ENCODE results near the gene SERPINE3.

Gene SERPINE3

DNA sequence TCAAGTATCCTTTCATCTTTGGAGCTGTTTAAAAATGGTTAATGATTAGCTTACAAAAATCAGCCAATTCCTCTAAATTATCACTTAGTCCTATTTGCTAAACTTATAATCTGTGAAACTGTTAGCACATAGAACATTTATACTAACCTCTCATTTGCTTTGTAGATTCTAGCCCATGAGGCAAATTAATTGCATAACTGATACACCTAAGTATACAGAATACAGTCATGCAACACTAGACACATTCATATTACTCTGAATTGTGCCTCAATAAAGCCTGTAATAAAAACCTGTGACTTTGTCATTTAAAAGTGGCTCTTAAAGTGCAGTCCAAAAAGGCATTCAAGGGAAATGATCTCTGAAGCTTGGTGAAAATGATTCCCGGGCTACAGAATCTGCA lies 21.0 kb downstream of the SERPINE3 start:
- Histone ChIP-seq H3K27me3 (no peaks in the 10 kb centered on the region), H3K4me1 (ENCODE audit: control insufficient read depth in 1 of 2, insufficient read depth in 1 of 2, low read depth in 1 of 2, low read length in 1 of 2) (no peaks in the 10 kb centered on the region), H3K27ac (no peak overlapping the region), H3K36me3 (peaks cover 45% of the 10 kb centered on the region), H3K9me3 (no peaks in the 10 kb centered on the region), H3K4me3 (ENCODE audit: low read depth in 1 of 2, low read length in 1 of 2) (no peak overlapping the region)
- TF ChIP-seq, protein P1, sequence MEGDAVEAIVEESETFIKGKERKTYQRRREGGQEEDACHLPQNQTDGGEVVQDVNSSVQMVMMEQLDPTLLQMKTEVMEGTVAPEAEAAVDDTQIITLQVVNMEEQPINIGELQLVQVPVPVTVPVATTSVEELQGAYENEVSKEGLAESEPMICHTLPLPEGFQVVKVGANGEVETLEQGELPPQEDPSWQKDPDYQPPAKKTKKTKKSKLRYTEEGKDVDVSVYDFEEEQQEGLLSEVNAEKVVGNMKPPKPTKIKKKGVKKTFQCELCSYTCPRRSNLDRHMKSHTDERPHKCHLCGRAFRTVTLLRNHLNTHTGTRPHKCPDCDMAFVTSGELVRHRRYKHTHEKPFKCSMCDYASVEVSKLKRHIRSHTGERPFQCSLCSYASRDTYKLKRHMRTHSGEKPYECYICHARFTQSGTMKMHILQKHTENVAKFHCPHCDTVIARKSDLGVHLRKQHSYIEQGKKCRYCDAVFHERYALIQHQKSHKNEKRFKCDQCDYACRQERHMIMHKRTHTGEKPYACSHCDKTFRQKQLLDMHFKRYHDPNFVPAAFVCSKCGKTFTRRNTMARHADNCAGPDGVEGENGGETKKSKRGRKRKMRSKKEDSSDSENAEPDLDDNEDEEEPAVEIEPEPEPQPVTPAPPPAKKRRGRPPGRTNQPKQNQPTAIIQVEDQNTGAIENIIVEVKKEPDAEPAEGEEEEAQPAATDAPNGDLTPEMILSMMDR (IDR thresholded peaks at IDR 0.05) = no peak

DNA sequence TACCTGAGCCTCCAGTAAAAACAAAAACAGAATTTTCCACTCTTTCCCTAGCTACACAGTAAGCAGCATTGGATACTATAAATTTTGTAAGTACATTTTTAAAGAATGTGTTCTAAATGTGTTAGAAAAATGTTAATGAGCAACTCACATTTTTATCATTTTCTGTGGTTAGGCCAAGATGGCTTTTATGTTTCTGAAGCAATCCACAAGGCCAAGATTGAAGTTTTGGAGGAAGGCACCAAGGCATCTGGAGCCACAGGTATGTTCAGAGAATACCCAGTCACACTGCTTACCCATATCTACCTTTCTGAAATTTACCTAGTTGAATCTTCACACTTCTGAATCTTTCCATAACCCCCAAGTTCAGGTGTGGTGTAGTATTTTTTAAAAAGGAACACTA lies 21.6 kb downstream of the SERPINE3 start:
- Histone ChIP-seq H3K27ac (no peak overlapping the region), H3K4me3 (ENCODE audit: low read depth in 1 of 2, low read length in 1 of 2) (no peak overlapping the region), H3K36me3 (peaks cover 49% of the 10 kb centered on the region), H3K27me3 (no peaks in the 10 kb centered on the region), H3K9me3 (no peaks in the 10 kb centered on the region), H3K4me1 (ENCODE audit: control insufficient read depth in 1 of 2, insufficient read depth in 1 of 2, low read depth in 1 of 2, low read length in 1 of 2) (no peaks in the 10 kb centered on the region)
- TF ChIP-seq, protein P1 (IDR thresholded peaks at IDR 0.05) = no peak

DNA sequence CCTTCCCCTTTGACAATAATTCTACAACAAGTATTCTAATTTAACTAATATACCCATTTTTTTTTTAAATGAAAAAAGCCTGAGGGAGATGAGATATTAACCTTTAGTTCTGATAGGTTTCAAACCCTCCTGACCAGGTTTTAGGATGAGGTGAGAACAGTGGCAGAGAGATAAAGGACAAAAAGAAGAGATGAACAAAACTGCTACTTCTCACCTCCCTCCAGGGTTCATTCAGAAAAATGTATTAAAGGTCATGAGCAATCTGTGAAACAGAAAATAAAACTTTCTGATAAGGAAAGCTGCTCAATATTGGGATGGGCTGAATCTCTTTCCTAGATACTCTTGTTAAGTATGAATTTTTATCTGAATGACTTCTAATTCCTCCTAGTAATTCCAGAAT lies 24.1 kb downstream of the SERPINE3 start:
- Histone ChIP-seq H3K27me3 (no peaks in the 10 kb centered on the region), H3K4me3 (ENCODE audit: low read depth in 1 of 2, low read length in 1 of 2) (no peak overlapping the region), H3K4me1 (ENCODE audit: control insufficient read depth in 1 of 2, insufficient read depth in 1 of 2, low read depth in 1 of 2, low read length in 1 of 2) (no peaks in the 10 kb centered on the region), H3K9me3 (no peaks in the 10 kb centered on the region), H3K27ac (no peak overlapping the region), H3K36me3 (peaks cover 74% of the 10 kb centered on the region)
- TF ChIP-seq, protein P1 (IDR thresholded peaks at IDR 0.05) = no peak

DNA sequence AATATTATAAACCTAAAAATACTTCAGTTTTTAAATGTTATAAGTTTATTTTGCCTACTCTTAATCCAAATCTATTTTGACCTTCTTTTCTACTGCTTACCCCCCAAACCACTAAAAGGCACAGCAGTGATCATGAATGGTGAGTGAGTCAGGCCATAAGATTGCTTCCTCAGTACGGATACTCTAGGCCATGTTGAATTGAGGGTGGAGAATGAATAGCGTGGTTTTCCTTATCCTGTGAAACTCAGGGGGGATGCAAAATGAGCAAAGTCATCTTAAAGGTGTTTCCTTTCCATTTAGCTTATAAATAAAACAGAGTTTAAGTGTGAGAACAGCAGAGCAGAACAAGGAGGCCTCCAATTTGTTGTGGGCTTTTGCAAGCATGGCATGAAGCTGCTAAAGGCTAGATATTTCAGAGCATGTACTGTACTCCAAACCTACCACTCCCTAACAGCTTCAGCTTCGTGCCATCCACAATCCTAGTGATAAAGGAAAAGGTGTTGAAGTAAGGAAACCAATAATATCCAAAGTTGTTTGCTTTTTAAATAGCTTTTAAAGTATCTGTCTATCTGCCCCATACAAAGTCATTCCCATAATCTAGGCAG lies 25.0 kb downstream of the SERPINE3 start:
- TF ChIP-seq, protein P1 (IDR thresholded peaks at IDR 0.05) = no peak
- no peak overlapping the region for H3K4me3 ChIP-seq (ENCODE audit: low read depth in 1 of 2, low read length in 1 of 2)
- no peak overlapping the region for H3K27ac ChIP-seq
- H3K27me3 ChIP-seq = no peaks in the 10 kb centered on the region
- H3K9me3 ChIP-seq = no peaks in the 10 kb centered on the region
- H3K4me1 ChIP-seq (ENCODE audit: control insufficient read depth in 1 of 2, insufficient read depth in 1 of 2, low read depth in 1 of 2, low read length in 1 of 2) = no peaks in the 10 kb centered on the region
- H3K36me3 ChIP-seq = peaks cover 82% of the 10 kb centered on the region

DNA sequence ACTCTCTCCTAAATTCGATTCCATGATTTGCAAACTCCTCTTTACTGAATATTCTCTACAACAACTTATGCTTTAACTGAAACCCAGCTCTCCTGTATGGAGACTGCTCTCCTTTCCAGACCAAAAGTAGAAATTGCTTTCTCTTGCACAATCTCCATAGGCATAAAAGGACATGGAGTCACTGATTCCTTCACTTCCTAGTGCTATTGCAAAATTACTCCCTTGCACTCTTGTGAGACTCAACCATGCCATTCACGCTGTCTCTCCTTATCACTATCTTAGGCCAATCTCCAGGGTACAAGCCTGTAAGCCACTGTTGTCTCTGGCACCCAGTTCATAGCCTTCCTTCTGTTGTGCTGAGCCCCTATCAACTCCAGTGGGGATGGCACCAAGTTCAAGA lies 30.6 kb downstream of the SERPINE3 start:
- peaks cover 72% of the 10 kb centered on the region for H3K36me3 ChIP-seq
- H3K4me1 ChIP-seq (ENCODE audit: control insufficient read depth in 1 of 2, insufficient read depth in 1 of 2, low read depth in 1 of 2, low read length in 1 of 2) = peaks cover 24% of the 10 kb centered on the region in 2 experiments
- peak overlapping the region; percentile 15 for H3K27ac ChIP-seq
- no peak overlapping the region for H3K4me3 ChIP-seq (ENCODE audit: low read depth in 1 of 2, low read length in 1 of 2)
- H3K9me3 ChIP-seq = no peaks in the 10 kb centered on the region
- TF ChIP-seq, protein P1 (IDR thresholded peaks at IDR 0.05) = no peak
- no peaks in the 10 kb centered on the region for H3K27me3 ChIP-seq
